ENCODE data around the gene ADAMTS13.

ADAMTS13 gene

GRCh38 chr9:133477992-133478850 lies 56.1 kb downstream of the ADAMTS13 start:
- TF ChIP-seq, protein P1, sequence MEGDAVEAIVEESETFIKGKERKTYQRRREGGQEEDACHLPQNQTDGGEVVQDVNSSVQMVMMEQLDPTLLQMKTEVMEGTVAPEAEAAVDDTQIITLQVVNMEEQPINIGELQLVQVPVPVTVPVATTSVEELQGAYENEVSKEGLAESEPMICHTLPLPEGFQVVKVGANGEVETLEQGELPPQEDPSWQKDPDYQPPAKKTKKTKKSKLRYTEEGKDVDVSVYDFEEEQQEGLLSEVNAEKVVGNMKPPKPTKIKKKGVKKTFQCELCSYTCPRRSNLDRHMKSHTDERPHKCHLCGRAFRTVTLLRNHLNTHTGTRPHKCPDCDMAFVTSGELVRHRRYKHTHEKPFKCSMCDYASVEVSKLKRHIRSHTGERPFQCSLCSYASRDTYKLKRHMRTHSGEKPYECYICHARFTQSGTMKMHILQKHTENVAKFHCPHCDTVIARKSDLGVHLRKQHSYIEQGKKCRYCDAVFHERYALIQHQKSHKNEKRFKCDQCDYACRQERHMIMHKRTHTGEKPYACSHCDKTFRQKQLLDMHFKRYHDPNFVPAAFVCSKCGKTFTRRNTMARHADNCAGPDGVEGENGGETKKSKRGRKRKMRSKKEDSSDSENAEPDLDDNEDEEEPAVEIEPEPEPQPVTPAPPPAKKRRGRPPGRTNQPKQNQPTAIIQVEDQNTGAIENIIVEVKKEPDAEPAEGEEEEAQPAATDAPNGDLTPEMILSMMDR (IDR thresholded peaks at IDR 0.05): no peak

DNA sequence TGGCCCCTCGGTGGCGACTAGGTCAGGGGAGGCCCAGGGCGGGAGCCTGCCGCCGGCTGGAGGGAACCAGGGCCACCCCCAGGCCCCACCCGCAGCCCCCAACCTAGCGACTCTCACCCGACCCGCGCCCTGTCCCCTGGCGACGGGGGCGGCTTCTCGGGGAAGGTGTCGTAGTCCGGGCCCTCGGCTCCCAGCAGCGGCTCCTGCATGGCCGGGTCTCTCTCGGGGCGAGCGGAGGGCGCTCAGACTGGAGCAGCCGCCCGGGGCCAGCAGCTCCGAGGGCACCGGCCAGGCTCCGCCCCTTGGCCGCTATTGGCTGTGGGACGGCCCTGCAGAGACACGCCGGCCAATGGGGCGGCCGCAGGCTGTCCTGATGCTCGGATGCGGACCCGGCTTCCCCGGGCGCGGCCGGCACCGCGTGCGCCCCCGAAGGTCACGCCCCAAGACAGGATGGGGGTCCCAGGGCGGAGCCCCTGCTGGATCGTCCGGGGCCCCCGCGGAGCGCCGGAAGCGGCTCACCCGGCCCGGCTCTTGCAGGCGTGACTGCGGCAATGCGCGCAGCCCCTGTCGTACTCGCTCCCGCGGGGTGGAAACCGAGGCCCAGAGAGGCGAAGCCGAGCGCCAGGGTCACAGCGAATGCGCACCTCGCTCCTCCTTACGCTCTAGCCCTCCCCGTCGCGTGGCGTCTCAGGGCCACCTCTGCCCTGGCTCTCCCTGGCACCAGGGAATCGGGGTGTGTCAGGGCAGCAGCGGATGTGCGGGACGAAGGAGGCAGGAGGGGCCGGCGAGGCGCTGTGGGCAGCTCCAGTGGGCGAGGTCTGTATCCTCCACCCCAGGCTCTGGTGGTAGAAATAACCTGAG lies 56.9 kb downstream of the ADAMTS13 start, which contains the start of gene SLC2A6:
Gene SLC2A6 (minus strand): TSS at position 249 of the 861 bp plus-strand sequence. CDS start 40 bp downstream, at position 209.
- TF ChIP-seq, protein P1 (IDR thresholded peaks at IDR 0.05): no peak

DNA sequence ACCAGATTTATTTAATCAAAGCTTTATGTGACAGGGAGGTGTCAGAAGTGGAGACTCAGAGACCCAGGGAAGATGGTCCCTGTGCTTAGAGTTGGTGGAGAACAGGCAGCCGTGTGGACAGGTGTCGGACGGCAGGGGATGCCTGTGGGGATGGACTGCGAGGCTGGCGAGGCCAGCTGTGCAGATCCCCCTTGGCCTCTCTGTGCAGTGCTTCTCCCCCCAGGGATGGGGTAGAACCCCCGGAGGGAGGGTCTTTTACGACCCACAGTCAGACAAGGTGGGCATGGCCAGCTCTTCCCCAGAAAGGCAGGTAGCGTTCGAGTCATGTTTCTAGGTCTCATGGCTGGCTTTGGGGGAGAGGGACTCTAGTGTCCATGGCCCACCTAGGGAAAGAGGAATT lies 61.4 kb downstream of the ADAMTS13 start:
- TF ChIP-seq, protein P1 (IDR thresholded peaks at IDR 0.05): no peak

GRCh38 chr9:133484671-133485437 lies 62.7 kb downstream of the ADAMTS13 start:
- TF ChIP-seq, protein P1 (IDR thresholded peaks at IDR 0.05): no peak

GRCh38 chr9:133485531-133486260 lies 63.5 kb downstream of the ADAMTS13 start:
- TF ChIP-seq, protein P1 (IDR thresholded peaks at IDR 0.05): no peak

DNA sequence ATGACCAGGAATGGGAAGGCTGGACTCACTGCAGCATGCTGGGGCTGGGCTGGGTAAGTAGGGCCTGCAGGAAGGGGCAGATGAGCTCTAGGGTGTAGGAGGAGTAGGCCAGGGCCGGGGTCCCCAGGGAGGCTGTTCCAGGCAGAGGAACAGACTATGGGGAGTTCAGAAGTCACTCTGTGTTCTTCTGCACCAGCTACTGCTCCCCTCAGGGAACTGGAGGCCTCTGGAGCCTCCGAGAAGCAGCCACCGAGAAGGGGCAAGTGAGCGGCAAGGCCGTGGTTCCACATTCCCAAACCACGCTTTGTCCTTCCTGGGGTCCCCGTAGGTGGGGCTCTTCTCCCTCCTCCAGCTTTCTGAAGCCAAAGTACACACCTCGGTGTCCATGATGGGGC lies 65.2 kb downstream of the ADAMTS13 start:
- TF ChIP-seq, protein P1 (IDR thresholded peaks at IDR 0.05): no peak

Data from LNCAP (cell line).